ENCODE results near the gene PKD2. TPM values are rescaled to one million over a fixed set of nuclear protein-coding genes. Genes with fewer than 3 reads are reported as not detected.

Gene PKD2
- total and polyA plus RNA-seq, 2 of the 13 experiments (the other 11 are each of a cell fraction or from before 2014, with no cell fraction given), result 5.6 to 9.1 TPM

DNA sequence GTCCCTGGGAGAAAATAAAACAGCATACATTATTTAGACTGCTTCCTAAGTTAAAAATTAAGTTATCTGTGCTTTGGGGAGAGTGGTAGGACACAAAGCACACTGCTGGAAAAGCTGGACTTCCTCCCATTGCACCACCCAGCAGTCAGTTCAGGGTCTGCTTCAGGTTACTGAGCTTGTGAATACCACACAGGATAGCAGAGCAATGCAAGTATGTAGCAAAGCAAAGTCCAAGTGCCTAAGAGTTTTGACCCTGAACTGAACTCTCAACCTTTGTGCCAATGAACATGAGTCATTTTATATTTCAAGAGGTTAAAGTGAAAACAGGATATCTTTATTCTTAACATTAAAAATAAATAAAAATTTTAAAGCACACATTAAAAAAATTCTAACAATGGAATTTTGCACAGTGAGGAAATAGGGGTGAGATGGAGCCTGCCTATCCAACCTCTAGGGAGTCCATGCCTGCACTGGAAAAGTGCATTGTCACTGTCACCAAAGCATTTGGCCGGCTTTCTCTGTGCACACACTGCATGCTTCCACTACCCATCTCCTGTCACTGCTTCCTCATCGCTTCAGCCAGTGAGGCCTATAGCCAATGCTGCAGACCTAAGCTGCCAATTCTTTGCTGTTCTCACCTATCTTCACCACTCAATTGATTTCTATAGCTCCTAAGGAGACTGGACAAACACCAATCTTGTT is 100.1 kb downstream of the PKD2 start (continued):
- TF ChIP-seq, protein P1, sequence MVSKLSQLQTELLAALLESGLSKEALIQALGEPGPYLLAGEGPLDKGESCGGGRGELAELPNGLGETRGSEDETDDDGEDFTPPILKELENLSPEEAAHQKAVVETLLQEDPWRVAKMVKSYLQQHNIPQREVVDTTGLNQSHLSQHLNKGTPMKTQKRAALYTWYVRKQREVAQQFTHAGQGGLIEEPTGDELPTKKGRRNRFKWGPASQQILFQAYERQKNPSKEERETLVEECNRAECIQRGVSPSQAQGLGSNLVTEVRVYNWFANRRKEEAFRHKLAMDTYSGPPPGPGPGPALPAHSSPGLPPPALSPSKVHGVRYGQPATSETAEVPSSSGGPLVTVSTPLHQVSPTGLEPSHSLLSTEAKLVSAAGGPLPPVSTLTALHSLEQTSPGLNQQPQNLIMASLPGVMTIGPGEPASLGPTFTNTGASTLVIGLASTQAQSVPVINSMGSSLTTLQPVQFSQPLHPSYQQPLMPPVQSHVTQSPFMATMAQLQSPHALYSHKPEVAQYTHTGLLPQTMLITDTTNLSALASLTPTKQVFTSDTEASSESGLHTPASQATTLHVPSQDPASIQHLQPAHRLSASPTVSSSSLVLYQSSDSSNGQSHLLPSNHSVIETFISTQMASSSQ (IDR thresholded peaks at IDR 0.05; ENCODE audit: low read depth), result peak; percentile 75
- TF ChIP-seq, protein P1 (CRISPR knock-in tag; IDR thresholded peaks at IDR 0.05; ENCODE audit: borderline replicate concordance), result peak; percentile 90
- TF ChIP-seq RAD51 (IDR thresholded peaks at IDR 0.05; ENCODE audit: borderline replicate concordance) (no peak), ZNF773 (CRISPR knock-in tag; IDR thresholded peaks at IDR 0.05; ENCODE audit: borderline replicate concordance) (no peak), NFKBIZ (CRISPR knock-in tag; IDR thresholded peaks at IDR 0.05) (peak; percentile 48; the same call in 1 of the 2 replicates), ZNF337 (CRISPR knock-in tag; IDR thresholded peaks at IDR 0.05; ENCODE audit: borderline replicate concordance, low read depth) (peak; percentile 70; the same call in 1 of the 2 replicates), FOXP1 (IDR thresholded peaks at IDR 0.05) (no peak), FOXP1 (CRISPR knock-in tag; IDR thresholded peaks at IDR 0.05) (peak; percentile 73), KDM5A (IDR thresholded peaks at IDR 0.05; ENCODE audit: borderline replicate concordance, low read length) (no peak), ZNF562 (CRISPR knock-in tag; IDR thresholded peaks at IDR 0.05; ENCODE audit: borderline replicate concordance) (no peak), PITX1 (CRISPR knock-in tag; IDR thresholded peaks at IDR 0.05) (peak; percentile 84), NFE2 (CRISPR knock-in tag; IDR thresholded peaks at IDR 0.05) (peak; percentile 92), CEBPG (CRISPR knock-in tag; IDR thresholded peaks at IDR 0.05) (peak; percentile 90), ZBTB3 (CRISPR knock-in tag; IDR thresholded peaks at IDR 0.05; ENCODE audit: borderline replicate concordance, low read depth) (peak; percentile 67; the same call in 1 of the 2 replicates), ARID3A (IDR thresholded peaks at IDR 0.05; ENCODE audit: low read depth, low read length) (peak; percentile 76), ZNF546 (CRISPR knock-in tag; conservative IDR thresholded peaks at IDR 0.05) (no peak), NFYB (CRISPR knock-in tag; IDR thresholded peaks at IDR 0.05) (0 out of 2 replicates have a peak, but pooled peaks have one; percentile 13)
- TF ChIP-seq, protein P2, sequence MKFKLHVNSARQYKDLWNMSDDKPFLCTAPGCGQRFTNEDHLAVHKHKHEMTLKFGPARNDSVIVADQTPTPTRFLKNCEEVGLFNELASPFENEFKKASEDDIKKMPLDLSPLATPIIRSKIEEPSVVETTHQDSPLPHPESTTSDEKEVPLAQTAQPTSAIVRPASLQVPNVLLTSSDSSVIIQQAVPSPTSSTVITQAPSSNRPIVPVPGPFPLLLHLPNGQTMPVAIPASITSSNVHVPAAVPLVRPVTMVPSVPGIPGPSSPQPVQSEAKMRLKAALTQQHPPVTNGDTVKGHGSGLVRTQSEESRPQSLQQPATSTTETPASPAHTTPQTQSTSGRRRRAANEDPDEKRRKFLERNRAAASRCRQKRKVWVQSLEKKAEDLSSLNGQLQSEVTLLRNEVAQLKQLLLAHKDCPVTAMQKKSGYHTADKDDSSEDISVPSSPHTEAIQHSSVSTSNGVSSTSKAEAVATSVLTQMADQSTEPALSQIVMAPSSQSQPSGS (CRISPR knock-in tag; IDR thresholded peaks at IDR 0.05), result peak; percentile 88

Measured in HepG2 (cell line).